Activated CD4-positive, CD25-positive, alpha-beta regulatory T cell (primary cell): ENCODE data around the gene NOTCH4.
"Not testable (repeated sequence)": the region's sequence is repeated elsewhere in the genome, so short reads cannot be mapped to it uniquely, and the experiment has no call there.

Experiments used
- DNase-seq, 4 experiments: peaks; one replicate each; lab custom pipeline; 2025; lab: John Stamatoyannopoulos, UW

NOTCH4 gene

DNA sequence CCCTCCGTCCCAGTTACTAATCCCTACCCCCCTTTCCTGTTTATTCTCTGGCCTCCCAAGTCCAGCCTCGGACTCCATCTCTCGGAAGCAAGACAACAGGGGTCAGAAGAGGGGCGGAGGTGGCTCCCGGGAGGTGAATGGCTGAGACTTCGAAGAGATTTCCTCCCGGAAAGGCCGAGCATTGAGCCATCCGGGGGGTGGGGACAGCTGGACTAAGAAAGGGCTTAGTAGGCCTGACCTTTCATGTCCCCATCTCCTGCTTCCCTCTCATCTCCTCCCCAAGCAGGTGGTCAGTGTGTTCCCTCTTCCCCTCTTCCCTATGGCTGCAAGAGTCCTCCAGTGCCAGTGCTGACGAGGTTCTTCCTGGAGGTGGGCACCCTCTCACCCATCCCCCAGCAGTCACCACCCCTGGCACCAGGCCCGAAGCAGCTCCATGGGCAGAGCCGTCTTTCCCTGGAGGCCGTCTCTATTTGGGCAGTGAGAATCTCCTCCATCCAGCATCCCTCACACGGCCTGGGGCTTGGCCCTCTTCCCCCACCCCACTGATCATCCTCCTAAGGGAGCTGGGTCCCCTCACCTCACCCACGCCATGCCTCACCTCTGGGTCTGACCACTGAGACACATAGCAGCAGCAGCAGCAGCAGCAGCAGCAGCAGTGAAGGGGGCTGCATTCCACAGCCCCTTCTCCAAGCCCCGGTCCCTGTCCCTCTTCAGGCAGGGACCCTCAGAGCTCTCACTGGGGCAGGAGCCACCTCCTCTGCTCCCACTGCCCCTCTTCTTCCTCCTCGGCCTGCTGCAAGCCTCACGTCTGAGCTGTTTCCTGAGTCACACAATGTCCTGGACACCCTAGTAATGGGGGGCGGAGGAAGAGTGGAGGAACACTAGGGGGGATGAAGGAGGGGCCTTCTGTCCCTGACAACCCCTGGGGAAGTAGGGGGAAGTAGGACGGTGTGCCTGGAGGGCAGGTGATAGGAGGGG is at the start of gene NOTCH4:
TSS of gene NOTCH4 (minus strand) at position 810 of the 978 bp plus-strand sequence. CDS start at position 671, 139 bp downstream.
- no peak for DNase-seq

GRCh38 chr6:32271429-32271828 is 47.6 kb upstream of the NOTCH4 start:
- DNase-seq, result no peak

- not testable (repeated sequence) for DNase-seq
These were observed 44.6 kb upstream of the NOTCH4 start for GRCh38 chr6:32268459-32268858.

GRCh38 chr6:32267035-32267434 is 43.2 kb upstream of the NOTCH4 start:
- no peak for DNase-seq

DNA sequence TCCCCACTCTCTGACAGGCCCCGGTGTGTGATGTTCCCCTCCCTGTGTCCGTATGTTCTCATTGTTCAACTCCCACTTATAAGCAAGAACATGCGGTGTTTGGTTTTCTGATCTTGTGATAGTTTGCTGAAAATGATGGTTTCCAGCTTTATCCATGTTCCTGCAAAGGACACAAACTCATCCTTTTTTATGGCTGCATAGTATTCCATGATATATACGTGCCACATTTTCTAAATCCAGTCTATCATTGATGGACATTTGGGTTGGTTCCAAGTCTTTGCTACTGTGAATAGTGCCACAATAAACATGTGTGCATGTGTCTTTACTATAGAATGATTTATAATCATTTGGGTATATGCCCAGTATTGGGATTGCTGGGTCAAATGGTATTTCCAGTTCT is 33.4 kb upstream of the NOTCH4 start:
- DNase-seq, result not testable (repeated sequence)

GRCh38 chr6:32255199-32256153 is 31.6 kb upstream of the NOTCH4 start:
- DNase-seq, result peak in 3 of 4 experiments; percentile 2 to 16 (median 12)

- DNase-seq, result no peak
These were observed 30.9 kb upstream of the NOTCH4 start for GRCh38 chr6:32254761-32255198.

DNA sequence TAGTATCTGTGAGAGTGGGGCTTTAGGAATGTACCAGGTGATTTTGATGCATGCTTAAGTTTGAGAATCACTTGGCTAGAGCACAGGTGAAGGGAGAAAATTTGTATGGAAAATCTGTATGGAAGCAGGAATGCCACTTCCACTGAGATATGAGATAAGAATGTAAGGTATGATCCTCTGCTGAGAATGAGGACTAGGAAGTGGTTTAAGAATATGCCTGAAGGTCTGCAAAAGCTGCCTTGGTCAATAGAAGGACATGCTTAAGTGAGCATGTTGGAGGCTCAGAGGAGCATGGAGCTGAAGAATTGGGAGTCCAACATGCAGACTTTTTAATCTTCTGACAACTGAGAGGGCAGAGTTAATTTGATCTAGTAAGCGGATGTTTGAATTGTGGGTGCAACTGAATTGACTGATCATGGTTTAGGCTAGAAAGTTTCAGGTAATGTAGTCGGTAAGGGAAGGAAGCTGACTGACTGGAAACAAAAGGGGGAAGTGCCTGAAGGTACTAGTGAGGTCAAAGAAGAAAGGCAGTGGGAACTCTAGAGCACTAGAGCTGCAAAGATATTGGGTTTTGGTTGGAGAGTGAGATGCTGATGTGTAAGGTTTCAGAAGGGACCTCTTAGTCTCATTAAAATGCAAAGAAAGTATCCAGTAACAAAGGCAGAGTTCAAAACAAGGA is 28.6 kb upstream of the NOTCH4 start:
- DNase-seq, result no peak

- DNase-seq, result no peak
These were observed 25.4 kb upstream of the NOTCH4 start for GRCh38 chr6:32249262-32249661.

- DNase-seq, result no peak
These were observed 23.5 kb upstream of the NOTCH4 start for GRCh38 chr6:32247401-32247800.

DNA sequence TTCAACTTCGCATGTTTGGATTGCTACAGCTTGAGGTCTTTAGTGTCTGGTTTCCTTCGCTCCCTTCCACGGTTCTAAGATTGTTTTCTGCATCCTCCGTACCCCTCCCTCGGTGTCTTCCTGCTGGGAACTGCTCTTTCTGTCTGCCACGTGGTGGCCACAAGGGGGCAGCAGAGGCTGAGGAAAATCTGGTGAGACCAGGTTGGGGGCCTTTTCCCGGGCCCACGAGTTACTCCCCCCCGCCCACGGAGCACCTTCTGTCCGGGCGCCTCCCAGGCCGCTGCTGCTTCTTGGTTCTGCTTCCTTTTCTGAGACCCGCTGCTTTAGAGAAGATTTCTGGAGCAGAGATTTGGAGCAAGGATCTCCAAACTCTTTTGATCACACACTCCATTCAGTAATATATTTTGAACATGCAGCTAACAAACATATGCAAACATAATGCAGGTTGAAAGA is 21.1 kb upstream of the NOTCH4 start:
- peak; percentile 25 to 47 (median 36) for DNase-seq

GRCh38 chr6:32244270-32244669 is 20.4 kb upstream of the NOTCH4 start:
- no peak for DNase-seq

DNA sequence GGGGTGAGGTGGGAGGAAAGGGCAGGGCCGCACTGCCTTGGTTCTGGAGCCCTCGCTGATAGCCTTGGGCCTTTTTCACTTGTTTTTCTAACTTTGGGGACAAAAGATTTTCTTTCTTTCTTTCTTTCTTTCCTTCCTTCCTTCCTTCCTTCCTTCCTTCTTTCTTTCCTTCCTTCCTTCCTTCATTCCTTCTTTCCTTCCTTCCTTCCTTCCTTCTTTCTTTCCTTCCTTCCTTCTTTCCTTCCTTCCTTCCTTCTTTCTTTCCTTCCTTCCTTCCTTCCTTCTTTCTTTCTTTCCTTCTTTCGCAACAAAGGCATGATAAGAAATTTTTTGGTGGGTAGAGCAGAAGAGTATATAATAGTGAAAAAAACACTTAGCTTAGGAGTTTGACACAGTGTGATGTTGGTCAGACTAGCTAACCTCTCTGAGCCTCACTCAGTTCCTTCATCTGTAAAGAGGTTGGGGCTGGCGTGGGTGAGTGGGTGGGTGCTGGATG is 18.5 kb upstream of the NOTCH4 start:
- not testable (repeated sequence) for DNase-seq

- no peak for DNase-seq
These were observed 16.8 kb upstream of the NOTCH4 start for GRCh38 chr6:32240686-32241085.

- DNase-seq, result no peak
These were observed 15.6 kb upstream of the NOTCH4 start for GRCh38 chr6:32239462-32239861.

DNA sequence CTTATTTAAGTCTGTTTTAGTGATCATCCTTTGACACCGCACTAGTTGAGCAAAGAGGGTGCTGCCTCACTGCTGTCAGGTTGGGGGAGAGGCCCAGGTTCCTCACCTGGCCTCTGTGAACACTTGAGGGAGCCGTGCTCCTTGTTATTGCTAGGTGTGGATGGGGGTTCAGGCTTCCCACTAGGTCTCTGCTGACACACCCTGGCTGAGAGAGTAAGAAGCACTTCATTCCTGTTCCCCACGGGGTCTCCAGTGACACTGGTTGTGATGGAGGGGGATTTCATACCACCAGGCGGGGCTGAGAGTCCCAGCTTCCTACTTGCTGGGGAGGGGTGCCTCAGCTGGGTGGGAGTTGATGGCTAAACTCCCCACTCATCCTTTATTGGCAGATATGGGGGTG is 11.1 kb upstream of the NOTCH4 start:
- no peak for DNase-seq

DNA sequence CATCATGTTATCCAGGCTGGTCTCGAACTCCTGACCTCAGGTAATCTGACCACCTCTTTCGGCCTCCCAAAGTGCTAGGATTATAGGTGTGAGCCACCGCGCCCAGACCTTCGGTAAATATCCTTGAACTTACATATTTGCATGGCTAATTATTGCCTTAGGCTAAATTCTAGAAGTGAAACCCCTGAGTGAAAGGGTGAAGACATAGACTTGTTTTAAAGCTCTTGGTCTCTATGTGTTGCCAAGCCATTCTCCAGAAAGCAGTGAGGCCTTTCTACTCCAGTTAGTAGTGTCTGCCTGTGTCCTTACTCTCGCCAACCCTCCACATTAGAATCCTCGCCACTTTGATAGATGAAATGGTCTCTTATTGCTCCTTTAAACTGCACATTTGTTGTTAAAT is 2.6 kb upstream of the NOTCH4 start:
- DNase-seq, result no peak

GRCh38 chr6:32224696-32225095 is 829 bp upstream of the NOTCH4 start:
- DNase-seq, result no peak

DNA sequence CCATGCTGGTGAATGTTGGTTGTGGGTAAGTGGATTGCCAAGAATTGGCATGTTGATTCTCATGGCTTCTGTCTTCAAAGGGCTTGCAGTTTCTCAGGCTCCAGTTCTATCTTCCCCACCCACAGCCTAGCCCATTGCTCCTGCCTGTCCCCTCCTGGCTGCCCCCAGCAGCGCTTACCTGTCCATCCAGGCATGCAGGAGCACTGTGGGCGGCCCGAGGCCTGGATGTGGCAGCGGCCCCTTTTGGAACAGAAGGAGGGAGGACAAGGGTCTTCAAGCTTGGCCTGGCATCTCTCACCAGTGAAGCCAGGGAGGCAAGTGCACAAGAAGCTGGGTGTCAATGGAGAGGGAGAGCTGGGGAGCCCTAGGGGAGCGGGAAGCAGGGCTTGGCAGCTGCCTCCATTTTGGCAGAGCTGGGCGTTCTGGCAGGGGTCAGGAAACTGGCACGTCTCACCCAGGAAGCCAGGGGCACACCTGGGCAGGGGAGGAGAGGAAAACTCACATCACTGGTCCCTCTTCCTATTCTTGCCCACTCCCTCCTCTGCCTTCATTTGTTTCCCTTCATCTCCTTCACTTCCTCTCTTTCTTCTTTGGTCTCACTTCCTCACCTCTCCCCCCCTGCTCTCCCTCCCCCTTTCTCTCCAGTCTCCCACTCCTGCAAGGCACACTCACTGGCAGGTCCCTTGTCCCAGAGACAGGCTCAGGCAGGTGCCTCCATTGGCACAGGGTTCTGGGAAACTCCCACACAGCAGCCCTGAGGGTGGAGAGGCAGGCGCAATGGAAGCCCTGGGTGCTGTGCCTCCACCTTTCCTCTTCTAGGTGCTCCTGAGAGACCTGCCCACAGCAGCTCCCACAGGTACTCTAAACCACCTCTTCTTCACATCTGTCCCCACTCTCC is 1.3 kb downstream of the NOTCH4 start:
- no peak for DNase-seq

DNA sequence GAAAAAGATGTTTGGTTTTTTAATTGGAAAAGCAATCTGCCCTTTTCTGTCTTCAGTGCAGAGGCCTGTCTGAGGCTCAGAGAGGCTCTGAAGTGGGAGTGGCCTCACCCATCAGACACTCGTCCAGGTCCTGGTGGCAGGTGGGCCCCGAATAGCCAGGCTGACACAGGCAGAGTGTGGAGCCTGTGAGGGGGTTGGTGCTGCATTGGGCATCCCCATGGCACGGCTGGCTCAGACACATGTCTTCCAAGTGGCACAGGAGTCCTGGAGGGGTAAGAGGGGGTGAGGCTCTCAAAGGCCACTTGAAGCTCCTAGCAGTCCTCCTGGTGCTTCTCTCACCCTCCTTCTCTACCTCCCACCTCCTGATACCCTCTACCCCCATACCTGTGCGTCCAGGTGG is 3.8 kb downstream of the NOTCH4 start:
- DNase-seq, result no peak
